Testis (tissue), 2 donors: ENCODE measurements around the gene FEM1C.

Source experiments
- CTCF ChIP-seq, 3 experiments: fragments of 450-650 bp in 2 of 3; fragments of 200-600 bp in 1 of 3; sonication (generic) in 1 of 3; IDR thresholded peaks; one replicate each; pipeline ENCODE4 v1.5.1; 2016 to 2019; ENCODE audit warnings: antibody characterized with exemption in 3 of 3, mild to moderate bottlenecking in 2 of 3, moderate library complexity in 1 of 3
- POLR2A ChIP-seq: fragments of 450-650 bp; IDR thresholded peaks from one replicate; pipeline ENCODE4 v1.6.1; 2017; ENCODE audit warnings: antibody characterized with exemption, mild to moderate bottlenecking, moderate library complexity

- TF ChIP-seq CTCF (IDR thresholded peaks at IDR 0.05): no peak
- TF ChIP-seq POLR2A: no peak
These were observed 1.8 kb downstream of the FEM1C start for GRCh38 chr5:115542651-115543364.
